ENCODE data around the gene ACP6.
"Not testable (repeated sequence)": the region's sequence is repeated elsewhere in the genome, so short reads cannot be mapped to it uniquely, and the experiment has no call there.

Gene ACP6

DNA sequence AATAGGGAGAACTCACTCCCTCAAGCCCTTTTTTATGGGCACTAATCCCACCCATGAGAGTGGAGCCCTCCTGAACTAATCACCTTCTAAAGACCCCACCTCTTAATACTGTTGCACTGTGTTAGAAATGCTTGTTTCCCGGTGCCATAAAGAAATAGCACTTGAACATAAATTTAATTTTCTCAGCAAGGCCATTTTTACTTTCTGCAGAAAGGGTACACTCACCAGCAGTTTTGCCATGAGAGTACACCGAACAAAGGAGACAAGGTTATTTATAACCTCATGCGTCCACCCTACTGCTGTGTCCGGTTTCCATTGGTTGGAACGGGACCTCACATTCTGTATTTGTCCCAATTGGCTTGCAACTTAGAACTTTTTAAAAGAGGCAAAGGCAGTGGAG is 7.4 kb upstream of the ACP6 start:
- not testable (repeated sequence) for H3K36me3 ChIP-seq (ENCODE audit: control insufficient read depth, insufficient read depth, low read length); H3K4me3 ChIP-seq (ENCODE audit: extremely low read depth, insufficient read depth, low read length, poor library complexity, severe bottlenecking); H3K27ac ChIP-seq (ENCODE audit: low read depth, low read length, severe bottlenecking)
- Histone ChIP-seq H3K4me1 (ENCODE audit: control insufficient read depth, insufficient read depth, low read length, poor library complexity, severe bottlenecking) (peaks cover 22% of the 10 kb centered on the region), H3K9me3 (ENCODE audit: control insufficient read depth, low read length) (peaks cover 27% of the 10 kb centered on the region)
- 98 to 100% methylated on average over 4 to 5 of the region's 5 CpGs for WGBS, 2 experiments (ENCODE audit: insufficient coverage in 2 of 2)

DNA sequence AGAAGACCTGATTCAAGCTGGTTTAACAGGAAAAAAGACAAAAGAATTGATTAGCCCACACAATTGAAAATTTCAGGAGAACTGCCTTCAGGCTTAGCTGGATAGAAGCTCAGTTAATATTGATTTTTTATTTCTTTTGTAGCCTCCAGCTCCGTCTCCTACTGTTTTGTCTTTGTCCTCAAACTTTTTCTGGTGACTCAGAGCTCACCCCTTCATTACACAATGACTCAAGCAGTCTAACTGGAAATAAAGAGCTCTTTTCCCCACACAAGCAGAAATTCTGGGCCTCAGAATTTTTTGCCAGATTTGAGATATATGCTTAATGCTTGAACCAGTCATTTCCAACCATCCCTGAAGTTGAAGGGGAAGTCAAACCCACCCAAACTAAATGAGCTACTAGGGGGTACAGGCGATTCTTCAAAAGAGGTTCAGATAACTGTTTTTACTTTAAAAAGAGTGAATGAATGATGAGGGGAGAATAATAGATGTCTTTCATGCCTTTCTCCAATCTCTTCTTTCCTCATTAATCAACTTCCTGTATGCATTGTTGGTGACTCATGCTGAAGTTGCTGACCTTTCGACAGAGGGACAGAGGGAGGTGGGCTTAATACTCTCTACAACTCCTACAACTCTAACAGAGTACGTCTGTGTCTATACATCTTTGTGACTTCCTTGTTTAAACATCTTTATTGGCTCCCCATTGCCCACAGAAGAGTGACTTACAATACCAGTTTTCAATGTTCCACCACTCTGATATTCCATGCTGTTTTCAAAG is 6.2 kb upstream of the ACP6 start:
- Histone ChIP-seq H3K9me3 (ENCODE audit: control insufficient read depth, low read length) (peaks cover 19% of the 10 kb centered on the region), H3K4me3 (ENCODE audit: extremely low read depth, insufficient read depth, low read length, poor library complexity, severe bottlenecking) (no peak overlapping the region), H3K36me3 (ENCODE audit: control insufficient read depth, insufficient read depth, low read length) (no peaks in the 10 kb centered on the region), H3K27ac (ENCODE audit: low read depth, low read length, severe bottlenecking) (peak overlapping the region; percentile 94), H3K4me1 (ENCODE audit: control insufficient read depth, insufficient read depth, low read length, poor library complexity, severe bottlenecking) (peaks cover 26% of the 10 kb centered on the region)
- whole genome bisulfite sequencing, 2 experiments (ENCODE audit: insufficient coverage in 2 of 2) = 60 to 71% methylated on average over 1 to 2 of the region's 4 CpGs

DNA sequence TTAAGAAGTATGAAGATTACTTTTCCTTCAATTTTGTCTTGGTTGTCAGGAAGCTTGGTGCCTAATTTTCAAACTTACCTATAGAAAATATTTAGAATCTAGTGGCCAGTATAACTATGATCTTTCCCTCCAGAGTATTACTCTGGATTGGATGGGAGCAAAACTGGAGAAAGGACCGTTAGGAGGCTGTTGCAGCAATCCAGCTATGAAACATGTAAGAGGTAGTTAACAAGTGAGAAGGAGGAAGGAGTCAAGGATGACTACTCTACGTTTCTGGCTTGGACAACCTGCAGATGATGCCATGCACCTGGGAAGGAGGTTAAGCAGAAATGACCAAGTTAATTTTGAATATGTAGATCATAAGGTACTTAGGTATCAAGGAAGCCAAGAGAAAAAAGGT is 3.5 kb upstream of the ACP6 start:
- Histone ChIP-seq H3K9me3 (ENCODE audit: control insufficient read depth, low read length) (peaks cover 14% of the 10 kb centered on the region), H3K4me3 (ENCODE audit: extremely low read depth, insufficient read depth, low read length, poor library complexity, severe bottlenecking) (no peak overlapping the region), H3K4me1 (ENCODE audit: control insufficient read depth, insufficient read depth, low read length, poor library complexity, severe bottlenecking) (peaks cover 28% of the 10 kb centered on the region), H3K27ac (ENCODE audit: low read depth, low read length, severe bottlenecking) (no peak overlapping the region), H3K36me3 (ENCODE audit: control insufficient read depth, insufficient read depth, low read length) (no peaks in the 10 kb centered on the region)
- 83 to 100% methylated on average over 2 of the region's 2 CpGs for WGBS, 2 experiments (ENCODE audit: insufficient coverage in 2 of 2)

DNA sequence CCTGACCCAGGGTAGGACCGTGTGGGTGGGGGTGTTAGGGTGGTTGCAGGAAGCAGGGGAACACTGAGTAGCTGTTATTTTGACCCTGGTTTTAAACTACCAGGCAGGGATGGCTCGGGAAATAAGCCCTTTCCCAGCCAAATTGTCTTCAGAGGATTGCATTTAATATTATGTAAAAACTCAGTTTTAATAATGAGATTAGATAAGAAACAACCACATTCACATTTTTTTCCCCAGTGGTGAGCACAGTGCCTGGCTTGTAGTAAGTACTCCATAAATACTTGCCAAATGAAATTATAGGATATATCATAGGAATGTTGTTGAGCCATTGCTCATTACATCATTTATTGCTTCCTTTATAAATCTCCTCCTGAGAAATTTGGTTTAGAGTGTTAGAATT is 3.1 kb upstream of the ACP6 start:
- 67% methylated on average over 1 of the region's 2 CpGs; no CpG with 5 or more reads in 1 of the 2 experiments for WGBS, 2 experiments (ENCODE audit: insufficient coverage in 2 of 2)
- H3K4me3 ChIP-seq (ENCODE audit: extremely low read depth, insufficient read depth, low read length, poor library complexity, severe bottlenecking) = no peak overlapping the region
- peaks cover 10% of the 10 kb centered on the region for H3K9me3 ChIP-seq (ENCODE audit: control insufficient read depth, low read length)
- peaks cover 28% of the 10 kb centered on the region for H3K4me1 ChIP-seq (ENCODE audit: control insufficient read depth, insufficient read depth, low read length, poor library complexity, severe bottlenecking)
- H3K36me3 ChIP-seq (ENCODE audit: control insufficient read depth, insufficient read depth, low read length) = no peaks in the 10 kb centered on the region
- H3K27ac ChIP-seq (ENCODE audit: low read depth, low read length, severe bottlenecking) = no peak overlapping the region

- WGBS, 2 experiments (ENCODE audit: insufficient coverage in 2 of 2) = 1 to 2% methylated on average over 42 to 47 of the region's 53 CpGs
- Histone ChIP-seq H3K4me1 (ENCODE audit: control insufficient read depth, insufficient read depth, low read length, poor library complexity, severe bottlenecking) (peaks cover 11% of the 10 kb centered on the region), H3K9me3 (ENCODE audit: control insufficient read depth, low read length) (no peaks in the 10 kb centered on the region), H3K4me3 (ENCODE audit: extremely low read depth, insufficient read depth, low read length, poor library complexity, severe bottlenecking) (peak overlapping the region; percentile 71), H3K36me3 (ENCODE audit: control insufficient read depth, insufficient read depth, low read length) (no peaks in the 10 kb centered on the region), H3K27ac (ENCODE audit: low read depth, low read length, severe bottlenecking) (peak overlapping the region; percentile 62)
Observed at GRCh38 chr1:147669469-147670318, 630 bp downstream of the ACP6 start.

DNA sequence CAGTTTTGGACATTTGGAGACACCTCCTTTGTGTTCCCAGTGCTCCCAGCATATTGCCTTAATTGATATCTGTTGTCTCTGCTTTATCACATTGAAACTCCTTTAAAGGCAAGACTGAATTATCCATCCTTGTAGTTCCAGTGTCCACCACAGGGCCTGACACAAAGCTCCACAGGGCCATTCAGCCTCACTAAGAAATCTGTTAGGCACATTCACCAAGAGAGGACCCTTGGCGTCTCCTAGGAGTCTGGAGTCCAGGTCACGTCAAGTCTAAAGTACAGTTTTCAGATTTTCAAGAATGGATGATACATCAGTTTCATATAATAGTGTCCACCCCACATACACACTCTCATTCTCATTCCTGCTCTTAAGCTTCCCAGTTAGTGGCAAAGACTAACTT is 4.8 kb downstream of the ACP6 start:
- WGBS, 2 experiments (ENCODE audit: insufficient coverage in 2 of 2) = 80% methylated on average over 1 of the region's 2 CpGs; no CpG with 5 or more reads in 1 of the 2 experiments
- Histone ChIP-seq H3K4me3 (ENCODE audit: extremely low read depth, insufficient read depth, low read length, poor library complexity, severe bottlenecking) (no peak overlapping the region), H3K36me3 (ENCODE audit: control insufficient read depth, insufficient read depth, low read length) (no peaks in the 10 kb centered on the region), H3K27ac (ENCODE audit: low read depth, low read length, severe bottlenecking) (no peak overlapping the region), H3K9me3 (ENCODE audit: control insufficient read depth, low read length) (peaks cover 13% of the 10 kb centered on the region), H3K4me1 (ENCODE audit: control insufficient read depth, insufficient read depth, low read length, poor library complexity, severe bottlenecking) (no peaks in the 10 kb centered on the region)

GRCh38 chr1:147664206-147664605 is 6.1 kb downstream of the ACP6 start:
- no peak overlapping the region for H3K4me3 ChIP-seq (ENCODE audit: extremely low read depth, insufficient read depth, low read length, poor library complexity, severe bottlenecking)
- H3K9me3 ChIP-seq (ENCODE audit: control insufficient read depth, low read length) = peaks cover 13% of the 10 kb centered on the region
- no peak overlapping the region for H3K27ac ChIP-seq (ENCODE audit: low read depth, low read length, severe bottlenecking)
- H3K36me3 ChIP-seq (ENCODE audit: control insufficient read depth, insufficient read depth, low read length) = peaks cover 3% of the 10 kb centered on the region
- 90 to 94% methylated on average over 4 of the region's 4 CpGs for WGBS, 2 experiments (ENCODE audit: insufficient coverage in 2 of 2)
- no peaks in the 10 kb centered on the region for H3K4me1 ChIP-seq (ENCODE audit: control insufficient read depth, insufficient read depth, low read length, poor library complexity, severe bottlenecking)

DNA sequence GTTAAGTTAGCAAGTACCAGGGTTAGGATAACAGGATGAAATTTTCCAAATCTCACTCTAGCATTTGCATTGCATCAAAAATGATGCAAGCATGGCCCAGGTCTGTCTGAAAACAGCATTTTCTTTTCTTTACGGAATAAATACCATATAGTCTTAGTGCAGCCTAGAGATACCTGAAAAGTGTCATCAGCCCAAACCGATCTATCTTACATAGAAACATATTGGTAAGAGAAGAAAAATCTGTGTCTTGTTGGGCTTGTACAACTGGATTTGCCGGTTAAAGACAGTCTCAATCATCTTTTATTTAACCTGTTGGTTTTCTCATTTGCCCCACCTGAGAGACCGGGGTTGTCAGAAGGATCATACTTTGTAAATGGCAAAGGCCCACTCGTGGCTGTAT is 15.8 kb downstream of the ACP6 start:
- 83 to 89% methylated on average over 2 to 3 of the region's 5 CpGs for WGBS, 2 experiments (ENCODE audit: insufficient coverage in 2 of 2)
- peaks cover 5% of the 10 kb centered on the region for H3K4me1 ChIP-seq (ENCODE audit: control insufficient read depth, insufficient read depth, low read length, poor library complexity, severe bottlenecking)
- H3K27ac ChIP-seq (ENCODE audit: low read depth, low read length, severe bottlenecking) = no peak overlapping the region
- H3K4me3 ChIP-seq (ENCODE audit: extremely low read depth, insufficient read depth, low read length, poor library complexity, severe bottlenecking) = no peak overlapping the region
- no peaks in the 10 kb centered on the region for H3K9me3 ChIP-seq (ENCODE audit: control insufficient read depth, low read length)
- peaks cover 49% of the 10 kb centered on the region for H3K36me3 ChIP-seq (ENCODE audit: control insufficient read depth, insufficient read depth, low read length)

DNA sequence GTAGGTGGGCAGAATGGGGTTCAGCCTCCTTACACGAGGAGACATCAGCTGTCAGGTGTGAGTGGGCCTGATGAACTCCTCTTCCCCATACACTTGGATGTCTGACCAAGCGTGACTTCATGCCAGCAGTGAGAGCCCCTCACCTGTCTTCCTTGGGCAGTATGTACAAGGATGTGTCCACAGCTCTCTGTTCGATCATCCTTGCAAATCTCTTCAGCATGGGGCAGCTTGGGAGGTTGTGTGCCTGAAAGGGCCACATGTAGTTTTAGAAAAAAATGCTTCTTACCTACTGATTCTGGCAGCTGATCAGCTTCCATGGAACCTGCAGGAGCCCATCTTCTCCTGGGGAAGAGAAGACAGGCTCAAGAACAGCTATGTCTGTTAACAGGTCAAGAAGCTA is 18.0 kb downstream of the ACP6 start:
- H3K9me3 ChIP-seq (ENCODE audit: control insufficient read depth, low read length) = no peaks in the 10 kb centered on the region
- WGBS, 2 experiments (ENCODE audit: insufficient coverage in 2 of 2) = 93 to 100% methylated on average over 2 to 3 of the region's 3 CpGs
- peaks cover 52% of the 10 kb centered on the region for H3K36me3 ChIP-seq (ENCODE audit: control insufficient read depth, insufficient read depth, low read length)
- H3K4me3 ChIP-seq (ENCODE audit: extremely low read depth, insufficient read depth, low read length, poor library complexity, severe bottlenecking) = no peak overlapping the region
- no peak overlapping the region for H3K27ac ChIP-seq (ENCODE audit: low read depth, low read length, severe bottlenecking)
- peaks cover 5% of the 10 kb centered on the region for H3K4me1 ChIP-seq (ENCODE audit: control insufficient read depth, insufficient read depth, low read length, poor library complexity, severe bottlenecking)

DNA sequence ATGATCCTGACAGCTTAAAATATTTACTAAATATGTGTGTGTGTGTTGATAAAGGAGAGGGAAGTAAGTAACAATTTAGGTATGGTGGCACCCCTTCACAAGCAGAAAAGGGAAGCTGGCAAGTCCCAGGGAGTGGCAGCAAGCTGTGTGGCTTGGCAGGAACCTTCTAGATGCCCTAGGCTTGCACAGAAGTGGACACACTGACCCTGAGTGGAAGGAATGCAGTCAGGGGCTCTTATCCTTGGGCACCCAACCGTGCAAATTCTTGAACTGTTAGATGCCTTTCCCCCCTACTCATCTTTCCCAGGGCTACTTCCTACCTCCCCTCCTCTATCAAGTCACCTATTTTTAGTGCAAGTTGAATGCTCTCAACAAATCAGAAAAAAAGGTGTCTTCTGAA is 18.9 kb downstream of the ACP6 start:
- H3K27ac ChIP-seq (ENCODE audit: low read depth, low read length, severe bottlenecking) = no peak overlapping the region
- peaks cover 5% of the 10 kb centered on the region for H3K4me1 ChIP-seq (ENCODE audit: control insufficient read depth, insufficient read depth, low read length, poor library complexity, severe bottlenecking)
- H3K9me3 ChIP-seq (ENCODE audit: control insufficient read depth, low read length) = no peaks in the 10 kb centered on the region
- H3K4me3 ChIP-seq (ENCODE audit: extremely low read depth, insufficient read depth, low read length, poor library complexity, severe bottlenecking) = no peak overlapping the region
- WGBS, 2 experiments (ENCODE audit: insufficient coverage in 2 of 2) = 57% methylated on average over 1 of the region's 1 CpG; no CpG with 5 or more reads in 1 of the 2 experiments
- H3K36me3 ChIP-seq (ENCODE audit: control insufficient read depth, insufficient read depth, low read length) = peaks cover 52% of the 10 kb centered on the region
